Stimulated activated naive CD4-positive, alpha-beta T cell (primary cell): Measurements from ENCODE around the gene CCZ1.
"Not testable (repeated sequence)": the region's sequence is repeated elsewhere in the genome, so short reads cannot be mapped to it uniquely, and the experiment has no call there.

Experiments
- DNase-seq, 6 experiments: peaks; one replicate each; lab custom pipeline; 2025; lab: John Stamatoyannopoulos, UW

CCZ1 gene

DNA sequence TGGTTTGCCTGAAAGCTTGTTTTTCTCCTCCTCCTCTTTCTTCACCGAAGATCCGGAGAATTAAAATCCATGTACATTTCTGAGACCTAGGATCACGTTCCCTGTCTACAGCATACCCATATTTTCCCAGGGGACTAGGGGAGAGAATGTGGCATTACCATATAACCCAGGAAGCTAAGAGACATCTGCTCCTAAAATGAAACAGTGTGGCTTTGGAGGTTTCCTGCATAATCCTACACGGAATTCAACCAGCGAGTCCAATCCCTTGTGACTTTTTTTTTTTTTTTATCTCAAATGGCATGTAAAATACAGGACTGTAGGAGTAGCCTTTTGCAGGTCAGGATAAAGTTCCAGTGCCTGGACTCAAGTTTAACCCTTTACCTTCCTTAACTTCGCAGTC lies 10.3 kb downstream of the CCZ1 start:
- not testable (repeated sequence) for DNase-seq

DNA sequence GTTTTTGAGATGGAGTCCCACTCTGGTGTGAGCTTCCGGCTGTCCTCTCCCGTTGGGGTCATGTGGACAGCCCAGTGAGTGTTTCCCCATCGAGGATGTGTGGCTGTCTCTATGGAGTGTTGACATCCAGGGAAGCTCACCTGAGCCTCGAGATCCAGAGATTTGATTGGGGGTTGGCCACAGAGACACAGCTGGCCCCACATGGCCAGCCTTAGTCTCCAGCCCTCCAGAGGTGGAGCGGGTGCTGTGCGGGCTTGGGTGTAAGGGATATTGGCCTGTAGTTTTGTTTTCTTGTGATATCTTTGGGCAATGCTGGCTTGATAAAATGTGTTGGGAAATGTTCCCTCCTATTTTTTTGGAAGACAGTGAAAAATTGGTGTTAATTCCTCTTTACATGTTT lies 18.0 kb downstream of the CCZ1 start:
- not testable (repeated sequence) for DNase-seq

DNA sequence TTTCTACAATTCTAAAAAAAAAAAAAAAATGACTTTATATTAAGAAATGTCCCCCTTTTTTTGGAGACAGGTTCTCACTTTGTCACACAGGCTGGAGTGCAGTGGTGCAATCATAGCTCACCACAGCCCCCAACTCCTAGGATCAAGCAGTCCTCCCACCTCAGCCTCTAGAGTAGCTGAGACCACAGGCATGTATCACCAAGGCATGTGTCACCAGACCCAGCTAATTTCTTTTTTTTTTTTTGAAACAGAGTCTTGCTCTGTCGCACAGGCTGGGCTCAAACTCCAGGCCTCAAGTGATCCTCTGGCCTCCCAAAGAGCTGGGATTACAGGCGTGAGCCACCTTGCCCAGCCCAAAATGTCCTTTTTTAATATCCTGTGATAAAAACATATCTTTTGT lies 25.6 kb downstream of the CCZ1 start:
- not testable (repeated sequence) for DNase-seq

DNA sequence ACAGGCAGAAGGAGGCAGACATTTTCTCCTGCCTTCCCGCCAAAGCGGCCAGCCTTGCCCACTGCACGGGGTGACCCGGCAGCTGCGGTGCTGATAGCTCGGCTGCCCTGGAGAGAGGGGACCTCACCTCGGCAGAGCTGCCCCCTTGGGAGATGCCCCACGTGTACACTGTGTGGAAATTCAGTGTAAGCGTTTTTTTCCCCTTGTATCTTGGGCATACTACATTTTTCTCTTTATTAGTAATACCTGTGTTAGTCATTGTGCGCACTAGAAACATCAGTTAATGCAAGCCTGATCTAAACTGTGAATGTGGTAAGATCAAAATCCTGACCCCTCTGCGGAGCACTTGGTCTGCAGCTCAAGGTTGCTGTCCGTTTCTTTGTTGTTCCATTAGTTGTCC lies 26.1 kb downstream of the CCZ1 start:
- DNase-seq: not testable (repeated sequence)

DNA sequence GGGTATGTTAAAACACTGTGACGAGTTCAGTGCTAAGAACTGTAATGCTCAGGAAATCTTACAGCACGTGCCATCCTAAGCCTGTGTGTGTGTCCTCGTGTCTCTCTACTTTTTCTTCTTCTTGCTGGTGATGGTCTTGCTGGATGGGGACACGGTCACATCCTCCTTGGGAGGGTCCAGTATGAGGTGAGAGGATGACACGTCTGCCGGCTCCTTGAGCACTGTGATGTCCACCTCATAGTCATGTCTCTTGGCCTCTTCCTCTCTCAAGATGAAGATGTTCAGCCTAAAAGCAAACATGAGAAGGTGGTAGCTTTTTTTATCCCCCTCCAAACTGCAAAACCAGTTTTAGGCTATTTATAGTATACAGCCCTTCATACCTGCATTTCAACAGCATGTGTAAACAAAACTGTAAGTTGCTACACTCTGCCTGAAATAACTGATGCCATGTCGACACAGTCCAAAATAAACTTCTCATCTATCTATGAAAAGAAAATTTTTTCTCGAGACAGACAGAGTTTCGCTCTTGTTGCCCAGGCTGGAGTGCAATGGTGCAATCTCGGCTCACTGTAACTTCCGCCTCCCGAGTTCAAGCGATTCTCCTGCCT lies 27.8 kb downstream of the CCZ1 start:
- not testable (repeated sequence) for DNase-seq

DNA sequence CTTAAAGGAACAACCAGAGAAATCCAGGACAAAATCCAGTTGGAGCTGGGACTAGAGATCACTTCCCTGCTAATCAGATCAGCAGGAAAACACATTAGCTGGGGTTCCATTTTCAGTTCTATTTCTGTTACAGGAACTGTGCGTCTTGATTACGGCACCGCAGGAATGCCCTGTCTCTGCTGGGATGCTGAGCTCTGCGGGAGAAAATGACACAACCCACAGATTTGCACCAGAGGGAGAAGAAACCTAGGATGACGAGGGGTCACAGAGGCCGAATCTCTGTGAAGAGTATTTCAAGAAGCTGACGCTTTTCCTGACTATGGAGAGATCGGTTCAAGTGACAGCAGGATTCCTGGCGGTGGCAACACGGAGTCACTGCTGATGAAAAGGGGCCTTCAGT lies 31.8 kb downstream of the CCZ1 start:
- not testable (repeated sequence) for DNase-seq

DNA sequence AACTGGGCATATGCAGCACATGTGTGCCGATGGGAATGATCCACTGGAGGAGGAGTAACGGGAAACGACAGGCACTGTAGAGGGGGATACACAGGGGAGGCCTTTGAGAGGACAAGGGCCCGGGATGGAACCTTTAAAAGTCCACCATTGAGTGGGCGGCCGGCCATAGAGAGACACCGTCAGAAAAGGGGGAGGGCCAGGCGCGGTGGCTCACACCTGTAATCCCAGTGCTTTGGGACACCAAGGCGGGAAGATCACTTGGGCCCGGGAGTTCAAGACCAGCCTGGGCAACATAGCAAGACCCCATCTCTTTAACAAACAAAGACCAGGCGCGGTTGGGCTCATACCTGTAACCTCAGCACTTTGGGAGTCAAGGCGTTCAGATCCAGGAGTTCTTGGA lies 32.7 kb downstream of the CCZ1 start:
- not testable (repeated sequence) for DNase-seq

DNA sequence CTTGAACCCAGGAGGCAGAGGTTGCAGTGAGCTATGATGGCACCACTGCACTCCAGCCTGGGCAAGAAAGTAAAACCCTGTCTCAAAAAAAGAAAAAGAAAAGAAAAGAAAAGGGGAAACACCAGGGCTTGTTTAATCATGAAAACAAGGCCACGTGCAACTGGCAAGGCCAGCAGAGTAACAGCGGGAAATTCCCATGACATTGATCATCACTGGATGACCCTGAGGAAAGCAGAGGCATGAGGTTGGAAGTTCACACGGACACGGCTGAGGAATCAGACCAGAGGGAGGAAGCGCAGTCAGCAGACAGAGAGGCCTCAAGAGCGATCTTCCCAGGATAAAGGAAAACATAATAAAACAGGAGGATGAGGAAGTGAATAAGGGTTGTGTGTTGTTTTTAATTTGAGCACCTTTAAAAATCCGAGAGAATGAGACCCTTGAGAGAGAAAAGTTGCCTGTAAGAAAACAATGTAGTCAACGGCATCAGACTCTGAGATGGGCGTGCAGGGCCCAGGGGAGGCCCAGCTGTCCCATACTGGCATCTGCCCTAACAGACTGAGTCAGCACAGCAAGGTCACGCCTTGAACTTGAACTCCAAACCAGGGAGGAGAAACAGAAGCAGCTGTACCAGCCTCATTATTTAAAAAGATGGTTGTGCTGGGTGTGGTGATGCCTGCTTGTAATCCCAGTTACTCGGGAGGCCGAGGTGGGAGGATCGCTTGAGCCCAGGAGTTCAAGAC lies 33.5 kb downstream of the CCZ1 start:
- not testable (repeated sequence) for DNase-seq

DNA sequence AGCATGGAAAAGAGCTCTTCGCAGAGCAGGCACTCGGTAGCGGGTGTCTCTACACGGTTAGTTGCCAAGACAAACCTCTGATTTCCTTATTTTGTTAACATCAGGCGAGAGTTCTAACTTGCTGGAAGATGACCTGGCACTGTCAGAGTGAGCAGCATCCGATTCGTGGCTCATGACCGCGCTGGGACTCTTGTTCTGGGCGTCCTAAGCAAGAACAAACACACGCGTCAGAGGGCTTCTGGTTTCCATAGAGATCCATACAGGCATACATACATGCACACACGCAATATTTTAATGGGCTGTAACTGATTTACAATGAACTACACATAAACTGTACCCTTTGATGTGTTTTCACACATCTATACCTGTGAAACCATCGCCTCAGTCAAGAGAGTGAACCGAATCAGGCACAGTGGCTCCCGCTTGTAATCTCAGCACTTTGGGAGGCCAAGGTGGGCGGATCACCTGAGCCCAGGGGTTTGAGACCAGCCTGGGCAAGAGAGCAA lies 36.5 kb downstream of the CCZ1 start:
- not testable (repeated sequence) for DNase-seq

DNA sequence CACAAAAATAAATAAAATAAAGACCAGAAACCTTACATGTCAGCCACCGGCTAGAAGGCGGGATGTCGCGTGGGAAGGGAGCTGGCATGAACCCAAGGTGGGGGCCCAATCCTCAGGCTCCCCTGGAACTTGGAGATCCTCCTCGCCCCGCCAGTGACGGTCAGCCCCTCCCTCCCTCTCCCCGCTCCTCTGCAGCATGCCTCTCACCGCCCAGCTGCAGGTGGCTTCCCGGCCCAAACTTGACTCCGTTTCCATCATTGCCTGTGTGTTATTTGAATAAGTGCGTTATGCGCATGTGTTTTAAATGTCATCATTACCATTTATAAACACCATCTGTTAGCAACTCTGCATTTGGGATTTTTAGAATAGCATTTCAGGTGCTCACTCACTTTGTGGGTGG lies 64.7 kb downstream of the CCZ1 start:
- not testable (repeated sequence) for DNase-seq

DNA sequence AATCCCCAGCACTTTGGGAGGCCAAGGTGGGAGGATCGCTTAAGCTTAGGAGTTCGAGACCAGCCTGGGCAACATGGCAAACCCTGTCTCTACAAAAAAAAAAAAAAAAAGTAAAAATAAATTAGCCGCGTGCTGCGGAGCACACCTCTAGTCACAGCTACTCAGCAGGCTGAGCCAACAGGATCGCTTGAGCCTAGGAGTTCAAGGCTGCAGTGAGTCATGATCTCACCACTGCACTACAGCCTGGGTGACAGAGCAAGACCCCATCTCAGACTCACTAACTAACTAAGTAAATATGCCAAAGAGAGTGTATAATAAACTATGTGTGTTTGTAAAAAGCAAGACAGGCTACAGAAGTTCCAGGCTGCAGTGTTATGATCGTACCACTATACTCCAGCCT lies 65.3 kb downstream of the CCZ1 start:
- DNase-seq: not testable (repeated sequence)

DNA sequence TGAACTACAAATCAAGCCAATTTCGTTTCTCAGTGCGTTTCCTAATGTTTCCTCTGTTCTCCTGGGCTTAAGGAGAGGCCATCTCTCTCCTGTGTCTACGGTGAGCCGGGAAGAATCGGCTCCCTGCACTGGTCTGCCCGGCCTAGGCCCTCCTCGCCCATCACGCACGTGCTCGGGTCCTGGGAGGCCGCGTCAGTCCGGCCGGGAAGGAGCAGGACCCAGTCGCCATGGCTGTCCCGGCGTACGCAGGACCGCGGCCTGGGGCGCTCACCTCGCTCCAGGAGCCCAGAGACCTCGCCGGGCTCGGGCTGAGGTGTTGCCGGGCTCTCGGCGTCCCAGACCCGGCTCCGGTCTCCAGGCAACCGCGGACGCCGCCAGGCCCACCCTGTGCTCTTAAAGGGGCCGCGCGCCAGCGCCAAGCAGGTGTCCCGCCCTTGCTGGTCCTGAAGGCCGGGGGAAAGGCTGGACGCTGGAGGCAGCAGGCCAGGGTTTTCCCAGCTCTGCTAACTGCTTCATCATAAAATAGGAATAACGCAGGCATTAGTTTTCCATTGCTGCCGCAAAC lies 71.9 kb downstream of the CCZ1 start, which contains the start of gene RSPH10B:
Gene RSPH10B (minus strand): TSS at position 343 of the 565 bp plus-strand sequence. CDS start 3,573 bp downstream, outside the sequence.
- not testable (repeated sequence) for DNase-seq

DNA sequence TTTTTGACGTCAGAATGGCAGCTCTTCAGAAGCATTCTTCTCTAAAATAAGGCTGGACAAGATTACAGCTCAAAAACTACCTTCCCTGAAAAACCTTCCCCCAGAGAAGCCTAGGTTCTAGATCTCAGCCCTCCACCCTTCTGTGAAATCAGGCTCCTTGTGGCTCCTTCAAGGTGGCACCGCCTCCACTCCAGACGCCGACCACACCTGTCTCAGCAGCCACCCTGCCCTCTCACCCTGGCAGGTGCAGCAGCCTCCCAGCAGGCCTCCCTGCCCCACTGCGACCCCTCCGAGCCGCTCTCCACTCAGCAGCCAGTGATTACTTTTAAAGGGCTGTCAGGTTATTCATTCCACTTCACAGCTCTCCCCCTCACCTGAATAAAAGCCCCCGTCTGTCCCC lies 75.0 kb downstream of the CCZ1 start:
- DNase-seq: not testable (repeated sequence)
